HepG2 (cell line): ENCODE data around the gene ACTL7B. TPM values are rescaled to one million over a fixed set of nuclear protein-coding genes. Genes with fewer than 3 reads are reported as not detected.

Experiments
- CHD4 ChIP-seq: fragments of 200-600 bp; sonication (generic); IDR thresholded peaks from 2 replicates; pipeline ENCODE4 v1.7.0; 2017; ENCODE audit warnings: mild to moderate bottlenecking, low read length, borderline replicate concordance
- EHMT2 ChIP-seq: fragments of 200-600 bp; sonication (generic); IDR thresholded peaks from 2 replicates; pipeline ENCODE4 v1.7.0; 2017; ENCODE audit warnings: antibody characterized with exemption, low read depth, low read length, borderline replicate concordance
- HIC2 ChIP-seq: sonication (generic); formaldehyde crosslinking; IDR thresholded peaks from 2 replicates; pipeline ENCODE4 v1.9.0; 2022; ENCODE audit warnings: low read depth, missing genetic modification reagents
- MAF1 ChIP-seq: sonication (generic); formaldehyde crosslinking; IDR thresholded peaks from 2 replicates; pipeline ENCODE4 v1.5.0; 2020; ENCODE audit warnings: missing genetic modification reagents, borderline replicate concordance
- MAFK ChIP-seq, 2 experiments: IDR thresholded peaks in 1 of 2; conservative IDR thresholded peaks in 1 of 2; 2 replicates each; pipeline ENCODE4 v1.6.1; 2011; ENCODE audit warnings: improper control_type of control experiment in 2 of 2, low read length in 2 of 2
- MXD4 ChIP-seq: IDR thresholded peaks from 2 replicates; pipeline ENCODE4 v1.6.1; 2016; ENCODE audit warnings: mild to moderate bottlenecking, missing biosample characterization, missing genetic modification reagents
- RBM39 ChIP-seq: fragments of 200-400 bp; formaldehyde crosslinking; IDR thresholded peaks from one replicate; pipeline ENCODE4 v1.6.1; 2018; ENCODE audit warnings: antibody characterized with exemption, mild to moderate bottlenecking, low read depth, low read length; ENCODE audit not compliant: poor library complexity, severe bottlenecking
- SYNCRIP ChIP-seq: fragments of 200-400 bp; formaldehyde crosslinking; IDR thresholded peaks from 2 replicates; pipeline ENCODE4 v1.6.1; 2018; ENCODE audit warnings: mild to moderate bottlenecking, low read depth, low read length; ENCODE audit not compliant: insufficient read depth
- TEAD2 ChIP-seq: sonication (generic); formaldehyde crosslinking; IDR thresholded peaks from 2 replicates; pipeline ENCODE4 v1.9.0; 2021; ENCODE audit warnings: missing genetic modification reagents
- TFDP1 ChIP-seq: IDR thresholded peaks from 2 replicates; pipeline ENCODE4 v1.6.1; 2016; ENCODE audit warnings: missing compliant biosample characterization, missing genetic modification reagents, borderline replicate concordance
- THAP11 ChIP-seq: IDR thresholded peaks from 2 replicates; pipeline ENCODE4 v1.6.1; 2016; ENCODE audit warnings: missing biosample characterization, missing genetic modification reagents
- TRIM24 ChIP-seq: sonication (generic); formaldehyde crosslinking; IDR thresholded peaks from 2 replicates; pipeline ENCODE4 v1.8.0; 2022; ENCODE audit warnings: mild to moderate bottlenecking, missing genetic modification reagents
- ZFAT ChIP-seq: sonication (generic); formaldehyde crosslinking; conservative IDR thresholded peaks from 2 replicates; pipeline ENCODE4 v1.8.1; 2023; ENCODE audit warnings: missing genetic modification reagents, inconsistent platforms
- ZKSCAN8 ChIP-seq: IDR thresholded peaks from 2 replicates; pipeline ENCODE4 v1.6.1; 2016; ENCODE audit warnings: borderline replicate concordance, missing genetic modification reagents, missing compliant biosample characterization
- ZMYM2 ChIP-seq: sonication (generic); formaldehyde crosslinking; IDR thresholded peaks from 2 replicates; pipeline ENCODE4 v1.8.0; 2022; ENCODE audit warnings: mild to moderate bottlenecking, missing genetic modification reagents
- ZNF180 ChIP-seq: sonication (generic); formaldehyde crosslinking; IDR thresholded peaks from 2 replicates; pipeline ENCODE4 v1.4.0; 2020; ENCODE audit warnings: low read depth, missing genetic modification reagents, borderline replicate concordance
- ZNF550 ChIP-seq: sonication (generic); formaldehyde crosslinking; IDR thresholded peaks from 2 replicates; pipeline ENCODE4 v1.4.0; 2020; ENCODE audit warnings: mild to moderate bottlenecking, missing genetic modification reagents, borderline replicate concordance
- ZNF598 ChIP-seq: sonication (generic); formaldehyde crosslinking; IDR thresholded peaks from 2 replicates; pipeline ENCODE4 v1.5.1; 2020; ENCODE audit warnings: mild to moderate bottlenecking, missing genetic modification reagents, borderline replicate concordance
- ZNF687 ChIP-seq: sonication (generic); formaldehyde crosslinking; IDR thresholded peaks from 2 replicates; pipeline ENCODE4 v1.5.1; 2020; ENCODE audit warnings: mild to moderate bottlenecking, missing genetic modification reagents, moderate library complexity
- ZNF773 ChIP-seq: sonication (generic); formaldehyde crosslinking; IDR thresholded peaks from 2 replicates; pipeline ENCODE4 v1.4.0; 2020; ENCODE audit warnings: missing genetic modification reagents, borderline replicate concordance
- polyA plus RNA-seq, 8 experiments: library from polyadenylated mRNA; depleted of rRNA in 3 of 8; stranded (reverse) in 7 of 8; unstranded in 1 of 8; fragments of >200 nt; fragmentation: Illumina TruSeq in 4 of 8; extraction: Trizol in 4 of 8; gene quantifications; 2 replicates each; pipeline versions ENCODE4 v1.2.1 to v1.2.3, GENCODE V29; 2011 to 2016; ENCODE audit warnings: low read depth in 4 of 8, missing spikeins in 1 of 8, mixed read lengths in 1 of 8; ENCODE audit not compliant: insufficient read depth in 1 of 8
- total RNA-seq, 5 experiments: library from RNA; depleted of rRNA; stranded (reverse); fragments of >200 nt; fragmentation: Illumina TruSeq; extraction: Trizol; gene quantifications; 2 replicates each; pipeline ENCODE4 v1.2.3, GENCODE V29; 2016; ENCODE audit warnings: low read depth in 1 of 5

Gene ACTL7B
- total and polyA plus RNA-seq, 2 of the 13 experiments (the other 11 are each of a cell fraction or from before 2014, with no cell fraction given), result 0.07 to 0.11 TPM

GRCh38 chr9:108885643-108886348, 30.0 kb upstream of the ACTL7B start (continued):
- TF ChIP-seq ZNF773 (no peak), THAP11 (CRISPR knock-in tag) (peak; percentile 84), MXD4 (CRISPR knock-in tag) (peak; percentile 71), HIC2 (CRISPR knock-in tag) (peak; percentile 87), EHMT2 (no peak; the same call in 1 of the 2 replicates), ZNF180 (no peak), ZNF687 (CRISPR knock-in tag) (no peak), CHD4 (no peak), ZKSCAN8 (CRISPR knock-in tag) (peak; percentile 90; the same call in 1 of the 2 replicates), ZFAT (no peak), TRIM24 (CRISPR knock-in tag) (no peak), ZNF550 (CRISPR knock-in tag) (no peak), RBM39 (no peak), TFDP1 (CRISPR knock-in tag) (no peak; the same call in 1 of the 2 replicates), ZNF598 (peak; percentile 28; the same call in 1 of the 2 replicates), SYNCRIP (no peak), TEAD2 (CRISPR knock-in tag) (no peak), ZMYM2 (CRISPR knock-in tag) (0 out of 2 replicates have a peak, but pooled peaks have one; percentile 28), MAFK (conservative IDR thresholded peaks at IDR 0.05 in 1 of 2, IDR thresholded peaks at IDR 0.05 in 1 of 2; ENCODE audit: low read length in 2 of 2) (no peak), MAF1 (CRISPR knock-in tag) (no peak)
